ENCODE data around the gene AP1S3. TPM values are rescaled to one million over a fixed set of nuclear protein-coding genes. Genes with fewer than 3 reads are reported as not detected.
"Not testable (repeated sequence)": the region's sequence is repeated elsewhere in the genome, so short reads cannot be mapped to it uniquely, and the experiment has no call there.

AP1S3 gene
- polyA plus RNA-seq, 2 donors: 2.2 to 5.7 TPM

- no peaks in the 10 kb centered on the region for H3K9me3 ChIP-seq (ENCODE audit: control insufficient read depth in 2 of 2, insufficient read depth in 1 of 2, low read depth in 1 of 2, low read length in 1 of 2)
- no peak overlapping the region for H3K4me3 ChIP-seq (ENCODE audit: low read depth in 1 of 2, low read length in 2 of 2)
- WGBS, 2 donors: 79 to 98% methylated on average over 8 of the region's 8 CpGs
- no peak overlapping the region for H3K27ac ChIP-seq (ENCODE audit: low read depth in 2 of 2, low read length in 1 of 2)
- H3K36me3 ChIP-seq (ENCODE audit: control insufficient read depth in 2 of 2, insufficient read depth in 2 of 2, low read length in 1 of 2): peaks cover 3 to 5% of the 10 kb centered on the region in 2 donors
- H3K27me3 ChIP-seq (ENCODE audit: control insufficient read depth in 1 of 2, insufficient read depth in 2 of 2, low read length in 2 of 2): no peaks in the 10 kb centered on the region
- H3K4me1 ChIP-seq (ENCODE audit: control insufficient read depth in 2 of 2, insufficient read depth in 2 of 2, low read length in 1 of 2): no peaks in the 10 kb centered on the region
Observed at GRCh38 chr2:223774193-223774592, 63.2 kb downstream of the AP1S3 start.

- 71 to 80% methylated on average over 3 of the region's 3 CpGs for WGBS, 2 donors
- Histone ChIP-seq H3K9me3 (ENCODE audit: control insufficient read depth in 2 of 2, insufficient read depth in 1 of 2, low read depth in 1 of 2, low read length in 1 of 2) (no peaks in the 10 kb centered on the region), H3K4me1 (ENCODE audit: control insufficient read depth in 2 of 2, insufficient read depth in 2 of 2, low read length in 1 of 2) (no peaks in the 10 kb centered on the region), H3K27ac (ENCODE audit: low read depth in 2 of 2, low read length in 1 of 2) (no peak overlapping the region), H3K27me3 (ENCODE audit: control insufficient read depth in 1 of 2, insufficient read depth in 2 of 2, low read length in 2 of 2) (no peaks in the 10 kb centered on the region), H3K36me3 (ENCODE audit: control insufficient read depth in 2 of 2, insufficient read depth in 2 of 2, low read length in 1 of 2) (peaks cover 3 to 5% of the 10 kb centered on the region in 2 donors), H3K4me3 (ENCODE audit: low read depth in 1 of 2, low read length in 2 of 2) (no peak overlapping the region)
Observed at GRCh38 chr2:223772363-223772762, 65.0 kb downstream of the AP1S3 start.

GRCh38 chr2:223771475-223771874 lies 65.9 kb downstream of the AP1S3 start:
- Histone ChIP-seq H3K27me3 (ENCODE audit: control insufficient read depth in 1 of 2, insufficient read depth in 2 of 2, low read length in 2 of 2) (no peaks in the 10 kb centered on the region), H3K4me1 (ENCODE audit: control insufficient read depth in 2 of 2, insufficient read depth in 2 of 2, low read length in 1 of 2) (no peaks in the 10 kb centered on the region), H3K36me3 (ENCODE audit: control insufficient read depth in 2 of 2, insufficient read depth in 2 of 2, low read length in 1 of 2) (peaks cover 3 to 5% of the 10 kb centered on the region in 2 donors), H3K27ac (ENCODE audit: low read depth in 2 of 2, low read length in 1 of 2) (no peak overlapping the region), H3K9me3 (ENCODE audit: control insufficient read depth in 2 of 2, insufficient read depth in 1 of 2, low read depth in 1 of 2, low read length in 1 of 2) (no peaks in the 10 kb centered on the region), H3K4me3 (ENCODE audit: low read depth in 1 of 2, low read length in 2 of 2) (no peak overlapping the region)
- 89 to 94% methylated on average over 4 of the region's 4 CpGs for WGBS, 2 donors

GRCh38 chr2:223768179-223768578 lies 69.2 kb downstream of the AP1S3 start:
- H3K27ac ChIP-seq (ENCODE audit: low read depth in 2 of 2, low read length in 1 of 2): no peak overlapping the region
- 76 to 82% methylated on average over 3 of the region's 3 CpGs for WGBS, 2 donors
- H3K4me3 ChIP-seq (ENCODE audit: low read depth in 1 of 2, low read length in 2 of 2): no peak overlapping the region
- no peaks in the 10 kb centered on the region for H3K36me3 ChIP-seq (ENCODE audit: control insufficient read depth in 2 of 2, insufficient read depth in 2 of 2, low read length in 1 of 2)
- H3K9me3 ChIP-seq (ENCODE audit: control insufficient read depth in 2 of 2, insufficient read depth in 1 of 2, low read depth in 1 of 2, low read length in 1 of 2): no peaks in the 10 kb centered on the region
- H3K4me1 ChIP-seq (ENCODE audit: control insufficient read depth in 2 of 2, insufficient read depth in 2 of 2, low read length in 1 of 2): no peaks in the 10 kb centered on the region
- H3K27me3 ChIP-seq (ENCODE audit: control insufficient read depth in 1 of 2, insufficient read depth in 2 of 2, low read length in 2 of 2): no peaks in the 10 kb centered on the region

- Histone ChIP-seq H3K27ac (ENCODE audit: low read depth in 2 of 2, low read length in 1 of 2) (no peak overlapping the region), H3K4me3 (ENCODE audit: low read depth in 1 of 2, low read length in 2 of 2) (no peak overlapping the region), H3K9me3 (ENCODE audit: control insufficient read depth in 2 of 2, insufficient read depth in 1 of 2, low read depth in 1 of 2, low read length in 1 of 2) (no peaks in the 10 kb centered on the region)
Observed at GRCh38 chr2:223767341-223767740, 70.0 kb downstream of the AP1S3 start.

GRCh38 chr2:223765221-223765785 lies 72.1 kb downstream of the AP1S3 start:
- no peaks in the 10 kb centered on the region for H3K4me1 ChIP-seq (ENCODE audit: control insufficient read depth in 2 of 2, insufficient read depth in 2 of 2, low read length in 1 of 2)
- H3K4me3 ChIP-seq (ENCODE audit: low read depth in 1 of 2, low read length in 2 of 2): no peak overlapping the region
- no peaks in the 10 kb centered on the region for H3K9me3 ChIP-seq (ENCODE audit: control insufficient read depth in 2 of 2, insufficient read depth in 1 of 2, low read depth in 1 of 2, low read length in 1 of 2)
- no peak overlapping the region for H3K27ac ChIP-seq (ENCODE audit: low read depth in 2 of 2, low read length in 1 of 2)
- no peaks in the 10 kb centered on the region for H3K36me3 ChIP-seq (ENCODE audit: control insufficient read depth in 2 of 2, insufficient read depth in 2 of 2, low read length in 1 of 2)
- 77% methylated on average over 6 of the region's 6 CpGs for WGBS, 2 donors
- H3K27me3 ChIP-seq (ENCODE audit: control insufficient read depth in 1 of 2, insufficient read depth in 2 of 2, low read length in 2 of 2): no peaks in the 10 kb centered on the region

More at GRCh38 chr2:223767341-223767740, 70.0 kb downstream of the AP1S3 start:
- Histone ChIP-seq H3K4me1 (ENCODE audit: control insufficient read depth in 2 of 2, insufficient read depth in 2 of 2, low read length in 1 of 2) (no peaks in the 10 kb centered on the region), H3K36me3 (ENCODE audit: control insufficient read depth in 2 of 2, insufficient read depth in 2 of 2, low read length in 1 of 2) (no peaks in the 10 kb centered on the region), H3K27me3 (ENCODE audit: control insufficient read depth in 1 of 2, insufficient read depth in 2 of 2, low read length in 2 of 2) (no peaks in the 10 kb centered on the region)

GRCh38 chr2:223764796-223765195 lies 72.6 kb downstream of the AP1S3 start:
- WGBS, 2 donors: 87 to 88% methylated on average over 1 of the region's 1 CpG
- no peaks in the 10 kb centered on the region for H3K27me3 ChIP-seq (ENCODE audit: control insufficient read depth in 1 of 2, insufficient read depth in 2 of 2, low read length in 2 of 2)
- H3K4me3 ChIP-seq (ENCODE audit: low read depth in 1 of 2, low read length in 2 of 2): no peak overlapping the region
- no peak overlapping the region for H3K27ac ChIP-seq (ENCODE audit: low read depth in 2 of 2, low read length in 1 of 2)
- H3K36me3 ChIP-seq (ENCODE audit: control insufficient read depth in 2 of 2, insufficient read depth in 2 of 2, low read length in 1 of 2): no peaks in the 10 kb centered on the region
- H3K9me3 ChIP-seq (ENCODE audit: control insufficient read depth in 2 of 2, insufficient read depth in 1 of 2, low read depth in 1 of 2, low read length in 1 of 2): no peaks in the 10 kb centered on the region
- no peaks in the 10 kb centered on the region for H3K4me1 ChIP-seq (ENCODE audit: control insufficient read depth in 2 of 2, insufficient read depth in 2 of 2, low read length in 1 of 2)

GRCh38 chr2:223762853-223763252 lies 74.5 kb downstream of the AP1S3 start:
- Histone ChIP-seq H3K4me3 (ENCODE audit: low read depth in 1 of 2, low read length in 2 of 2) (no peak overlapping the region), H3K27me3 (ENCODE audit: control insufficient read depth in 1 of 2, insufficient read depth in 2 of 2, low read length in 2 of 2) (no peaks in the 10 kb centered on the region), H3K4me1 (ENCODE audit: control insufficient read depth in 2 of 2, insufficient read depth in 2 of 2, low read length in 1 of 2) (no peaks in the 10 kb centered on the region), H3K9me3 (ENCODE audit: control insufficient read depth in 2 of 2, insufficient read depth in 1 of 2, low read depth in 1 of 2, low read length in 1 of 2) (no peaks in the 10 kb centered on the region), H3K27ac (ENCODE audit: low read depth in 2 of 2, low read length in 1 of 2) (no peak overlapping the region), H3K36me3 (ENCODE audit: control insufficient read depth in 2 of 2, insufficient read depth in 2 of 2, low read length in 1 of 2) (no peaks in the 10 kb centered on the region)
- WGBS, 2 donors: 86 to 91% methylated on average over 1 of the region's 1 CpG

GRCh38 chr2:223761746-223762145 lies 75.6 kb downstream of the AP1S3 start:
- not testable (repeated sequence) for H3K4me1 ChIP-seq (ENCODE audit: control insufficient read depth in 2 of 2, insufficient read depth in 2 of 2, low read length in 1 of 2); H3K36me3 ChIP-seq (ENCODE audit: control insufficient read depth in 2 of 2, insufficient read depth in 2 of 2, low read length in 1 of 2); H3K4me3 ChIP-seq (ENCODE audit: low read depth in 1 of 2, low read length in 2 of 2); H3K27me3 ChIP-seq (ENCODE audit: control insufficient read depth in 1 of 2, insufficient read depth in 2 of 2, low read length in 2 of 2); H3K9me3 ChIP-seq (ENCODE audit: control insufficient read depth in 2 of 2, insufficient read depth in 1 of 2, low read depth in 1 of 2, low read length in 1 of 2)
- 87 to 92% methylated on average over 7 of the region's 7 CpGs for WGBS, 2 donors
- peak overlapping the region; percentile 81 to 89 for H3K27ac ChIP-seq (ENCODE audit: low read depth in 2 of 2, low read length in 1 of 2)

GRCh38 chr2:223760838-223761502 lies 76.4 kb downstream of the AP1S3 start:
- Histone ChIP-seq H3K36me3 (ENCODE audit: control insufficient read depth in 2 of 2, insufficient read depth in 2 of 2, low read length in 1 of 2) (no peaks in the 10 kb centered on the region), H3K27ac (ENCODE audit: low read depth in 2 of 2, low read length in 1 of 2) (peak overlapping the region; percentile 81 to 89), H3K9me3 (ENCODE audit: control insufficient read depth in 2 of 2, insufficient read depth in 1 of 2, low read depth in 1 of 2, low read length in 1 of 2) (no peaks in the 10 kb centered on the region), H3K4me1 (ENCODE audit: control insufficient read depth in 2 of 2, insufficient read depth in 2 of 2, low read length in 1 of 2) (no peaks in the 10 kb centered on the region), H3K27me3 (ENCODE audit: control insufficient read depth in 1 of 2, insufficient read depth in 2 of 2, low read length in 2 of 2) (no peaks in the 10 kb centered on the region), H3K4me3 (ENCODE audit: low read depth in 1 of 2, low read length in 2 of 2) (no peak overlapping the region)
- WGBS, 2 donors: 56 to 68% methylated on average over 8 of the region's 8 CpGs
